NCI-H82 (cell line): ENCODE measurements around the gene CDC73.
"Not testable (repeated sequence)": the region's sequence is repeated elsewhere in the genome, so short reads cannot be mapped to it uniquely, and the experiment has no call there.

ENCODE experiments used
- DNase-seq: peaks from one replicate; lab custom pipeline; 2025; lab: John Stamatoyannopoulos, UW

CDC73 gene

DNA sequence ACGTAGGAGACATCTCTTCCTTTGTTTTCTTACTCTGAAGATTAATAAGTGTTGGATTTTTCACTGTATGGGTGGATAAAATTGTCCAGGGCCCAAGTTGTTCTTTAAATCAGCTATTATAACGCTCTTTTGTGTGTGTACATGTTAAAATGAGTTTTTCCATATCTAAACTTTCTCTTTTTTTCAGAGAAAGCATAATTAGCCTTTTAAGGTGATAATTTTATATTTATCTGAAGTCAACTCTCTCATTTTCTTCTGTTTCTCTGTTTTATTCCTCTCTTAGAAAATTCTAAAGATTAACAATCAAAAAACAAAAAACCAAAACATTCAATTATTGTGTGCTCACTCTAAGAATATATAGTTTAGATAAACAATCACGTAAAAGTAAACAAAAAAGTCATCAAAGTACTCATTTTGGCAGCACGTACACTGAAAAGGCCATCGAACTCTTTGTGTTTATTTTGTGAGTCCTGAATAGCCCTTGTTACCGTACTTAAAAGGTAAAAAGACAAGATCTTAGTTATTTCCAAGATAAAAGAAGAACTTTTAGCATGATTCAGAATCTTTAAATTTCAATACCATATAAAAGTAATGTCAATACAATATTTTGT, 7.2 kb upstream of the CDC73 start:
- DNase-seq, result no peak

GRCh38 chr1:193115629-193116227, 6.1 kb upstream of the CDC73 start:
- DNase-seq, result no peak

DNA sequence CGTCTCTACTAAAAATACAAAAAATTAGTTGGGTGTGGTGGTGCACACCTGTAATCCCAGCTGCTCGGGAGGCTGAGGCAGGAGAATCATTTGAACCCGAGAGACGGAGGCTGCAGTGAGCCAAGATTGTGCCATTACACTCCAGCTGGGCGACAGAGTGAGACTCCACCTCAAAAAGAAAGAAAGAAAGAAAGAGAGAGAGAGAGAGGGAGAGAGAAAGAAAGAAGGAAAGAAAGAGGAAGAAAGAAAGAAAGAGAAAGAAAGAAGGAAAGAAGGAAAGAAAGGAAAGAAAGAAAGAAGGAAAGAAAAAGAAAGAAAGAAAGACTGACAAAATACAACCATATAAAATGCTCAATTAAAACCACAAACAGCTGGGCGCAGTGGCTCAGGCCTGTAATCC, 4.7 kb upstream of the CDC73 start:
- DNase-seq, result not testable (repeated sequence)

DNA sequence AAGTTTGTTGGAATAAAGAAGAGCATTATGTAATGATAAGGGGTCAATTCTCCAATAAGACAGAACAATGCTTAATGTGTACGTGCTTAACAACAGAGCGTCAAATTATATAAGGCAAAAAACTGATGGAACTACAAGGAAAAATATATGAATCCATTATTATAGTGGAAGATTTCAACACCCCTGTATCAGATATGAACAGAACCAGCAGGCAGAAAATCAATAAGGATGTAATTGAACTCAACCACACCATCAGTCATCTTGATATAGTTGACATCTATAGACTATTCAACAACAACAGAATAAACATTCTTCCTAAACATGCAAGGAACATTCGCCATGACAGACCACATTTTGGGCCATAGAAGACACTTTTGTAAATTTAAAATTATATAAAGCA, 3.6 kb upstream of the CDC73 start:
- DNase-seq, result no peak

DNA sequence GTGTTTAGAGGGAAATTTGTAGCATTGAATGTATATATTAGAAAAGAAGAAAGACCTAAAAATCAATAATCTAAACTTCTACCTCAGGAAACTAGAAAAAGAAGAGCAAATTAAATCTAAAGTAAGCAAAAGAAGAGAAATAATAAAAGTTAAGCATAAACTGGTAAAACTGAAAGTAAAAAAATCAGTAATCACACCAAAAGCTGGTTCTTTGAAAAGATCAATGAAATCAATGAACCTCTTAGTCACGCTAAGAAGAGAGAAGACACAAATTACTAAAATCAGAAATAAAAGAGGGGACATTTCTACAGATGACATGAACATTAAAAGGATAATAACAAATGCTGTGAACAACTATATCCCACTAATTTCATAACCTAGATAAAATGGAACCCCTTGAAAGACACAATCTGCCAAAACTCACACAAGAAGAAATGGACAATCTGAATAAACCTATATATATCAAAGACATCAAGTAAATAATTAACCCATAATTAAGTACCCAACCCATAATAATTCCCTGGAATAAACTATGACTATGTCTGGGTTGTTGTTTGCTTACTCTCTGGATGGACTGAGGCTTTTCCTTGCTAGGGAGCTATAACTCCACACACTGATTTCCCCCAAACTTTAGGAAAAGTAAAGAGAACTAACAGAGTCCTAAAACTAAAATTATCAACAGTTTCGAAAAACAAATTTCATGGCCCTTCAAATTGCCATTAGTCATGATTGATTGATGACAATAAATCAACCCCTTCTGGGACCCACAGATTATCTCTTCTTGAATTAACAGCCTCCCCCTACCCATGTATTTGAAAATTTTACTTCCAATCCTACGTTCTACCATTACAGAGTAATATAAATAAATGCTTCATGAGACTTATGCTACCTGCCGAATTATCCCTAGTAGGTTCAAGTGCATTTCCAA, 2.8 kb upstream of the CDC73 start:
- no peak for DNase-seq

DNA sequence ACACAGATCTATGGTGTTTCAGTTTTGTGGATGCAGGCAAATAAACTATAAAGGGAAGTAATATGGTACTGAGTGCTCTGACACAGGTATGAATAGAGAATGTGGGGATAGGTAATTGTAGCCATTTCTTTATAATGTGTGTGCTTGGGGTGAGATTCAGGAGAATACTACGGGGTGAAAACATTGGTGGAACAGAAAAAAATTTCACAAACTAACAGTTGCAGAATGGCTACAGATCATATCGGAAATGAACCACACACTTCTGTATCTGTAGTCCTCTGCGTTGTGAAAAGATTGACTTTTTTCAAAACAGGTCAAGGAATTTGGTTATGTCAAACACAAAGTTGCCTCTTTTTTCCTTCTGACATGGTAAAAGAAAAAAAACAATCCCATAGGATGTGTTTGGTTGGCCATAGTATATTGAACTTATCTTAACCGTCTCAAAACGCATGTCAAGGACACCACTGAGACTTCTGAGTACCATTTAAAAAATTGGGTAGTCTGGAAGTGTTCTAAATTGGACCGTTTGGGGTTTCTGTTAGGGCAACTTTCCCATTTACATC, 1.1 kb upstream of the CDC73 start:
- DNase-seq, result no peak

- no peak for DNase-seq
These were observed 1.9 kb downstream of the CDC73 start for GRCh38 chr1:193123751-193124150.

DNA sequence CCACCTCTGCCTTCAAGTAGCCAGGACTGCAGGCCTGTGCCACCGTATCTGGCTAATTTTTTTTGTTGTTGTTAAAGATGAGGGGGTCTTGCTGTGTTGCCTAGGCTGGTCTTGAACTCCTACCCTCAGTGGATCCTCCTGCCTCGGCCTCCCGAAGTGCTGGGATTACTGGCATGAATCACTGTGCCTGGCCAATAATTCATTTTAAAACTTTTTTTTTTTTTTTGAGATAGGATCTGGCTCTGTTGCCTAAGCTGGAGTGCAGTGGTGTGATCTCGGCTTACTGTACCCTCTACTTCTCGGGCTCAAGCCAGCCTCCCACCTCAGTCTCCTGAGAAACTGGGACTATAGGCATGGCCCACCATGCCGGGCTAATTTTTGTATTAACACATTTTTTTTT, 3.5 kb downstream of the CDC73 start:
- DNase-seq, result no peak

DNA sequence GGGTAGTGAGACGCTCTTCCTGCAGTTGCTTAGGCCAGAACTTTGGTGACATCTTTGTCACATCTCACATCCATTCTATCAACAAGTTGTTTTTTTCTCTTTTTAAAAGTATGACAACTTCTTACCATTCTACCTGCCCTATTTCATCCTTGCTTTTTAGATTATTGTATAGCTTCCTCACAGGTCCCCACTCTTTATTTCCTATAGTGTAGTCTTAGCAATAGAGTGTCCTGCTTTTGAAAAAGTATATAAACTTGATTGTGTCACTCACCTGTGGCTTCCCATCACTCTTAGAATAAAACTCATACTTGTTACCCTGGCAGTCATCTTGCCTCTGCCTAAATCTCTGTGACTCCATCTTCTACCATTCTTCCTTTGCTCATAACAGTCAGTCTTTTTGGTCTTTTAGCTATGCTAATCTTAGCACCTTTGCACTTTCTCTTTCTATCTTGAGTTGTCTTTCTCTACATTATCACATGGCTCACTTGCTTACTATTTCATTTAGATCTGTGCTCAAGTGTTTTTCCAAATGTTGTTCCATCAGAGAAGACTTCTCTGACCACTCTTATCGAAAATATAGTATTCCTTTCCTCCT, 9.5 kb downstream of the CDC73 start:
- no peak for DNase-seq

- no peak for DNase-seq
These were observed 18.4 kb downstream of the CDC73 start for GRCh38 chr1:193140254-193140653.

DNA sequence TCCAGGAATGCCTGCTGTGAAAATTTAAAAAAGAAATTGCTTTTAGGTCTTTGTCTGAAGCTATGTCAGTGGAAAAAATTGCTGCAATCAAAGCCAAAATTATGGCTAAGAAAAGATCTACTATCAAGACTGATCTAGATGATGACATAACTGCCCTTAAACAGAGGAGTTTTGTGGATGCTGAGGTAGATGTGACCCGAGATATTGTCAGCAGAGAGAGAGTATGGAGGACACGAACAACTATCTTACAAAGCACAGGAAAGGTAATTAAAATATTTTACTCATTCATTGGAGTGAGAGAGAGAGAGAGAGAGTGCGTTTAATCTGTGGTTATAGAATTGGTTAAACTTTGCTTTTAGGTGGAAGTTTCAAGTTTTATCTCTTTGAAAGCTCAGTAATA, 20.0 kb downstream of the CDC73 start:
- DNase-seq, result no peak

- no peak for DNase-seq
These were observed 20.6 kb downstream of the CDC73 start for GRCh38 chr1:193142409-193142808.

DNA sequence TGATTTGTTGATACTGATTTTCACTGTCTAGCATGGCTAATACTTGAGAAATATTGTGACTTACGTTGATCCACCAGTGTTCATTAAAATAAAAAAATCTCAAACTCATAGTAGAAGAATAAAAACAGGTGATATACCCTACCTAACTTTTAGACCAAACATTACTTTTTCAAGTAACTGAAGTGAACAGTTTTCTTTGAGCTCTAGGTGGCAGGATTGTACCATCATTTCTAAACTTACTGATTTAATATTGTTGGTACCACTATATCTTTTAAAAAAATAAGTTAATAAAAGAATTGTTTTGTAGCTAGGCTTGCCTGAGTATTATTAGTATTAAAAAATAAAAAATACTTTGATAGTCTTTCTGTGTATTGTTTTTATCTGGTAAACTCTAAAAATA, 21.5 kb downstream of the CDC73 start:
- peak; percentile 11 for DNase-seq

DNA sequence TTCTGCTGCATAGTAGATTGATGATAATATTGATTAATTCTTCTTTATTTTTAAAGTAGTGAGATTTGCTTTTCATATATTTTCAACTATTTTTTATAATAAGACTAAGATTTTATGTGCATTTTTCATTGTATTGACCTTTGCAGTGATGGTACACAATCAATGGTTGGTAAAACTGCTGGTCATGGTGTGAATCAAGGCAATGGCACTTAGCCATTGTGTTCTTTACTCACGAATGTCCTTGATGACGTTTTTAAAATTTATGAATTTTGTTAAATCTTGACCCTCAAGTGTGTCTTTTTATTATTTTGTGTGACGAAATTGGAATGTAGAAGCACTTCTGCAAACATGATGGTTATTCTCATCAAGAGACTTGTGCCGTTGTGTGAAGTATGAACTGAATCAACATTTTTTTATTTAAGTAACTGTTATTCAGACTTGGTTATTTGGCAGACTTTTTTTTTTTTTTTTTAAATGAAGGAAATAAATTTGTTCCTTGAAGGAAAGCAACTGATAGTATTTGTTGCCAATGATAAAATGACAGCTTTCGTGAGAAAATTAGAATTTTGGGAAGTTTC, 22.6 kb downstream of the CDC73 start:
- DNase-seq, result no peak

- DNase-seq, result no peak
These were observed 23.2 kb downstream of the CDC73 start for GRCh38 chr1:193144999-193145398.

DNA sequence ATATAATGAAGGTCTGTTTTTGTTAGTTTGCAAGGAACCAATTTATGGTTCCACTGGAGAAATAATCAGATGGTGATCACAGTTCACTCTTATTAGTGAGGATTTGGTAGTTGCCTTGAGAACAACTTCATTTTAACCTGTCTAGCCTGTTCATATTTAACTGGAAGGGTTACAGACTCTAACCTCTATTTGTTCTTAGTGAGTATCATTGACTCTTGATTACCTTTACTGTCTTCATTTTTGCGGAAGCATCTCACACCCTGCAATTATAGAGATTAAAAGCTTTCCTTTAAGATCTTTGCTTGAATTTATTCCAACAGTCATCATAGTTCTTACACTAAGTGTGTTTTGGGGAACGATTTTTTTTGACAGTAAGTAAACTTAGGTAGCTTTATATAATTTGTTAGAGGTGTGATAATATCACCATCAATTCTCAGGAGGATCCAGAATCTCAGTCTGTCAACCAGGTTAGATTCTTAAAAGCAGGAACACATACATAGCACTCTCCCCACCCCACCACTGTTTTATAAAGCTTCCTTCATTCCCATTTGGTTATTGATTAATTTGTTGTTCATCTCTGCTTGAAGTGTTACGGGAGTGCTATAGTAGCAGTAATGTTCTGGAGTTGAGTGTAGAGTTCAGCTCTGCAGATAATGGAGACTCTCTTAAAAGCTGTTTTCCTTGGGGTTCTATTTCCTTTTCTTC, 34.4 kb downstream of the CDC73 start:
- DNase-seq, result no peak

DNA sequence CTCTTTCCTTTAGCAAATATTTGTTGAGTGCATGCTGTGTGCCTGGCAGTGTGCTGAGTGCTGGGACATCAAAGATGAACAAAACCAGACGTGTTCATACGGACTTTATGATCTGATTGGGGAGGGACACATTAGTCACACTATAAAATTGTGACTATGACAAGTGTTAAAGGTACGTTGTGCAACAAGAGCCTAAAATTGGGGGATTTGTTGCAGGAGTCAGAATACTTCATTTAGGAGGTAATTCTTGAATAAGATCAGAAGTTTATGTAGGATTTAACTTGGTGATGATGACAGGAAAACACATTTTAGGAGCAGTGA, 35.0 kb downstream of the CDC73 start:
- no peak for DNase-seq

DNA sequence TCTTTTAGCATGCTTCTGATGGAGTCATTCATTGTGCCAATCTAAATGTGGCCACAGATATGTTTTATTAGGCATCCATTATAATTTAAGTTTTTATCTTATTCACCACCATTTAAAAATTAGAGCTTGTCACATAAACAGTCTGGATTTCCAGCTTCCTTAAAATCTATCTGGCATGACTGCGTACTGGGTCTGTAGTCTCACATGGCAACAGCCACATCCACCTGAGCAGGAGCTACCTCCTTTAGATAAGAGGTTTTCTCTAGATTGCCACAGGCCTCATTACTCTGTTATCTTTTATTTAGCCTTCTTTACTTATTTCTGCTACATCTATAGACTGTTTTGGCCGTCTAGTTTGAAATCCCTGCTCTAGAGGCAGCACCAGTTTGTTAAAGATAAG, 35.5 kb downstream of the CDC73 start:
- no peak for DNase-seq

- no peak for DNase-seq
These were observed 54.3 kb downstream of the CDC73 start for GRCh38 chr1:193176113-193176512.

- no peak for DNase-seq
These were observed 55.0 kb downstream of the CDC73 start for GRCh38 chr1:193176788-193177187.

- DNase-seq, result no peak
These were observed 57.3 kb downstream of the CDC73 start for GRCh38 chr1:193179094-193179493.

DNA sequence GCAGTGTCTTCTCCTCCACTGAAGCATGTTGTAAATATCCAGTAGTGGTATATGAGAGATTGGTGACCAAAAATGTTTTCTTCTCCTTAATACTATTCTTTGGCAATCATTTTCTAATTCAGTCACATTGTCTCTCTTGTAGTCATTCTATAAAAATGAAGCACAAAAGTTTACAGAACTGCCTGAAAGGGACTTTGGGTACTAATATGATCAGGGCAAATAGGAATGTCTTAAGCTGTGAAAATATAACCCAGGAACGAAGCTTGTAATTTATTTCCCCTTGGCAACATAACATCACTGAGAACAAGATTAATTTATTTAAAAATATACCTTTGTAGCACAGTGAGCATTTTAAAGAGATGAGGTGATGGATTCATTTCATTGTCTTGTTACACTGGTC, 59.7 kb downstream of the CDC73 start:
- no peak for DNase-seq
